Activated T-cell treated with anti-CD3 and anti-CD28 coated beads for 48 hours (primary cell): ENCODE measurements around the gene KCNJ6.
"Not testable (repeated sequence)": the region's sequence is repeated elsewhere in the genome, so short reads cannot be mapped to it uniquely, and the experiment has no call there.

Experiments used
- DNase-seq: peaks from one replicate; pipeline ENCODE4 v3.0.0-alpha.2; 2020; ENCODE audit warnings: low read depth

The KCNJ6 gene

GRCh38 chr21:37675202-37675801, 241.0 kb downstream of the KCNJ6 start:
- peak; percentile 55 for DNase-seq

DNA sequence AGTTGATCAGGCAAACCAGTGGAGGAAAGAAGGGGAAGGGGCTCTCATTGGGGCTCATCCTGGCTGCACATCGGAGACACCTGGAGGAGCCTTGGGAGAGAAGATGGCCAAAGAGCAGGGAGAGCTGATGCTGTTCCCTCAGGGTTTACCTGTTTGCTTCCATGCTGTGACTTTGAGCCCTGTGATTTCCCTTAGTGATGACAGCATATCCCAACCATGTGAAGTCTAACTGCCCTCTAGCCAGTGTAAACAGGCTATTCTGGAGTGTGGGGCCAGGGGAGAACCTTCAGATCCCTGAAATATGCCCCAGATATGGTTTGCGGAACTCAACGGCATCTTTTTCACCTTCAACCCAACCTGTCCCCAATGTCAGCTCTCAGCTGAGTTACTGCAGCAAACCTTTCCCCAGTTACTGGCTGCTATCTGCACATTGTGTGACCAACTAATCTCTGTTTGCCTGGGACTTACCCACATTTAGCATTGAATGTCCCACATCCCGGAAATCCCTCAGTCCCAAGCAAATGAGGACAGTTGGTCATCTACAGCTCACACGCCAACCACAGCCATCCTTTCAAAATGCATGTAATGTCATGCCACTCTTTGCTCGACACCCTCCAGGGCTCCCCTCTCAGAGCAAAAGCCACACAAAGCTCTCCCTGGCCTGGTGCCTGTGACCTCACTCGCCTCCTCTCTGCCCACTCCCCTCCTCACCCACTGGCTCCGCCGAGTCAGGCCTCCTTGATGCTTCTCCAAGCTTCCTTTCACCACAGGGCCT, 242.3 kb downstream of the KCNJ6 start:
- DNase-seq: no peak

GRCh38 chr21:37671381-37671780, 244.9 kb downstream of the KCNJ6 start:
- DNase-seq: no peak

GRCh38 chr21:37670883-37671282, 245.4 kb downstream of the KCNJ6 start:
- DNase-seq: no peak

GRCh38 chr21:37669249-37669648, 247.0 kb downstream of the KCNJ6 start:
- no peak for DNase-seq

GRCh38 chr21:37668462-37669239, 247.6 kb downstream of the KCNJ6 start:
- DNase-seq: no peak

DNA sequence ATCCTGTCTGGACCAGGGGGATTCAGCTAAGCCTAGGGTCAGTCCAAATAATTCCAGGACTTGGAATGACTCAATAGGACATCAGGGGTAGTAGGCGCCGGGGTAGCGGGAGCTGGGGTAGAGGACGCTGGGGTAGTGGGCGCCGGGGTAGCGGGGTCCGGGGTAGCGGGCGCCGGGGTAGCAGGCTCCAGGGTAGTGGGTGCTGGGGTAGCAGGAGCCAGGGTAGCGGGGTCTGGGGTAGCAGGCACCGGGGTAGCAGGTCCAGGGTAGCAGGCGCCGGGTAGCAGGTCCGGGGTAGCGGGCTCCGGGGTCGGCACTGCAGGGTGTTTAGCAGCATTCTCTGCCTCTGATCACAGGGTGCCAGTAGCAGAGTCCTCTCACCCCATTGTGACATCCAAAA, 248.9 kb downstream of the KCNJ6 start:
- no peak for DNase-seq

- no peak for DNase-seq
Measured at GRCh38 chr21:37665230-37666024, 250.8 kb downstream of the KCNJ6 start.

- not testable (repeated sequence) for DNase-seq
Measured at GRCh38 chr21:37662227-37662626, 254.0 kb downstream of the KCNJ6 start.

DNA sequence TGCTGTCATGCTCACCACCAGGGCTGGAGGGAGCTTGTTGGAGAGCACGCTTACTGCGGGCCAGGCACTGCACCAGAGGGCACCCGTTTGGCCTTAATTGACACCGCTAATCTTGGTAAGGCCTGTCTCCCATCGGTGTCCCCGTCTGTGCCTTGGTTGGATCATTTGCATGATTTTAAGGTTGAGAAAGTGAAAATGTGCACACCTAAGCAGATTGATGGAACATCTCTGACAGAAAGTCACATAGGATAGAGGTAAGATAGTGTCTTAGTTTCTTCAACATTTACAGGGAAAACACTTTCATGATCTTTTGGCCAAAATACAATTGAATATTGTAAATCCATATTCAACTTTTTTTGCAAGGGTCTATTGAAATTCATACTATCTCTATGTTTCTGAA, 255.5 kb downstream of the KCNJ6 start:
- DNase-seq: no peak

- no peak for DNase-seq
Measured at GRCh38 chr21:37659874-37660273, 256.4 kb downstream of the KCNJ6 start.

GRCh38 chr21:37658817-37659458, 257.3 kb downstream of the KCNJ6 start:
- DNase-seq: no peak

DNA sequence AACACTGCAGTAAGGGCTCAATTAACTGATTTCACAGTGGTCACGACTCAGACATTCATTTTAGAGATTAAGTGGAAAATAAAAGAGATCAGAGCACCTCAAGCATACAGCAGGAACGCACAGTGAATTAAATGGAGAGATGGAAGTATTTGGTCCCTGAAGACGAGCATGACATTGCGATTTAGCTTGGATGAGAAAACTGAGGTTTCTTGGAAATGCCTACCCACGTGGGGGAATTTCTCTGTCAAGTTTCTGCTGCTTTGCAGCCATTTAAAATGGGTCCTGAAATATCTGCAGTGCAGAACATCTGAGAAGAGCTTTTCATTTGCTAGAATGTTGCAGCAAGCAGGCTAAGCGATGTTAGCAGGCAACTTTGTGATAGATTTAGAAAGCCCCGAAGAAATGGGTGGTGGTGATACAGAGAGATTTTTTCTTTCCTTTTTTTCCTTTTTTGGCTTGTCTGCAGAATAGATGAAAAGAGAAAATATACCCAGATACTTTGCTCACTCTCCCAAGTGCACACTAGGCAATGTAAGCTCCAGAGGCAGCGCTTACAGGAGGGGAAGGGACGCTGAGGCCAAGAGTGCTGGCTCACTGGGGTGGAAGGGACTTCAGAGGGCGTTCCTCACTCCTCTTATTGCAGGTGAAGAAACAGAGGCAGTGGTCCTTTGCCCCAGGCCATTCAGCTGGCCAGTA, 258.0 kb downstream of the KCNJ6 start:
- DNase-seq: no peak

- no peak for DNase-seq
Measured at GRCh38 chr21:37656899-37657298, 259.4 kb downstream of the KCNJ6 start.

DNA sequence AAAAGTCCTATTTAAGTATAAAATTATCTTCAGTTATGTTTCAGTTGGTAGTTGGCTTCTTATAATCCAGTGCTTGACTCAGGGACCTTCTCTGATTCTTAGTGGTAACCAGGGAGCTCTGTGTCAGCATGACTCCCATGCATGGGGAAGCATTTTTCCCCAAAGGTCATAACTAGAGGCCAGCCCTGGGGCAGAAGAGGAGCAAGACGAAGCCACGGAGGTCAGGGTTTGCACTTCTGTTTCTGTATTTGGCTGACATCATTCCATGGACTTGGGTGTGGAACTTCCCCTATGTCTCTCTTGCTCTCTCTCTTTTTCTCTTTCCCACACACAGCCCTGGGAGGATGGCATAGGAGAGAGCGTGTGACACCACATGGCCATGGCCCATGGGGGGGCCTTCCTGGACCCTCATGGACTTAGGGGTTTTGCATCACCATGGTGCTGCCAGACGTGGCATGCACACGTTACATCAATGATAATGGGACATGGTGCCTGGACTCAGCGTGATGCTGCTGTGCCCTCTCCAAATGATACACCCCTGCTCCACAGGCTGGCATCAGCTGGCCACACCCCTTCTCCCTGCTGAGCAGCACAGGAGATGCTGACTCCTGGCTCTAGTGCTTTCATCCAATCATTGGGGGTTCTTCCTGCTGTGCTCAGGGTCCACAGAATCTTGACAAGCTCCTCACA, 260.5 kb downstream of the KCNJ6 start:
- DNase-seq: no peak

- DNase-seq: no peak
Measured at GRCh38 chr21:37654596-37654995, 261.7 kb downstream of the KCNJ6 start.

DNA sequence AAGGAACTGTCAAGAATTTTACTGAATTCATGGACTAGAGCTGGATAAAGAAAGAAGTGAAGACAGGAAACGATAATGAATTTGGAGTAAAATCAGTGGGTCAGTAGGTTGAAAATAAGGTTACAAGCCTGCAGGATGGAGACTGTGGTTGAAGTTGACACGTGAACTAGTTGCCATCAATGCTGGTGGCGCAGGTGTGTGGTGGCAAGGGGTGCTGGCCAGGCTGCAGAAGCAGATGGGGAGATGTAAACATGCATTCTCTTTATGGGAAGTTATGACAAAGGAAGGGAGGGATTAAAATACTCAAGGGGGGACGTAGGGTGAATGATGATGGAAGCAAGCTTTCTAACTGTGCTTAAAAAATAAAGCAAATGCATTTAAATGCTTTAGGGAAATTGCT, 263.1 kb downstream of the KCNJ6 start:
- no peak for DNase-seq

DNA sequence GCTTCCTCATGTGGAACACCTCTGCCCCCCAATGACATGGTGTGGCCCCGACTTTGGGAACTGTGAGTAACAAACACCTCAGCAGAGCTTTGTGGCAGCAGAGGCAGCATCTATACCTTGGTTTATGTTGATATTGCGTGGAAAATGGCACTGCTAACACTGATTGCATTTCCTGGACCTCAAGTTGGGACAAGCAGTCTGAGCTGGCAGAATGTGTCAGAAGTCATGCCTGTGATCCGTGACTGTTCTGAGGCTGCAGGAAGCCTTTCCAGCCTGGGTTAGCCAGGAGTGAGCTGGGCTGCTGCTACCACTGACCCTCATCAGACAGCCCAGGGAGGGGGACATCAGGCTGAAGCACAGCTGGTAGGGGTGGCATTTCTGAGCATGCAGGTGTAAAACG, 268.5 kb downstream of the KCNJ6 start:
- no peak for DNase-seq

- not testable (repeated sequence) for DNase-seq
Measured at GRCh38 chr21:37646761-37647160, 269.5 kb downstream of the KCNJ6 start.

DNA sequence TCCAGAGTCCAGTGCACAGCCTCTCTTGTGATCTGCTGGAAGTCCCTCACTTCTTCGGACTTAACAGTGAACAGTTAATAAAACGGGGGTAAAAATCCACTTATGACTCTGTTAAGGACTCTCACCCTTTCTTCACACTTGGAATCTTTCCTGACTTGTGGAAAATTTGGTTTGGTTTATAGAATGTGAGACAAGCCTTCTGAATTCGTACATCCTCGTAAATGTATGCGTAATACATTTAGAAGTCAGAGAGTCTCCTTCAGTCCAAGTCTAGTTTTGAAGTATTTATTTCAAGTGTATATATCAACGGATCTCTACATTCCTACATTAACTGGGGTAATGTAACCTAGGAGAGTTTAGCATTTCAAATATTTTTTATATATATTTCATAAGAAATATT, 270.4 kb downstream of the KCNJ6 start:
- no peak for DNase-seq

DNA sequence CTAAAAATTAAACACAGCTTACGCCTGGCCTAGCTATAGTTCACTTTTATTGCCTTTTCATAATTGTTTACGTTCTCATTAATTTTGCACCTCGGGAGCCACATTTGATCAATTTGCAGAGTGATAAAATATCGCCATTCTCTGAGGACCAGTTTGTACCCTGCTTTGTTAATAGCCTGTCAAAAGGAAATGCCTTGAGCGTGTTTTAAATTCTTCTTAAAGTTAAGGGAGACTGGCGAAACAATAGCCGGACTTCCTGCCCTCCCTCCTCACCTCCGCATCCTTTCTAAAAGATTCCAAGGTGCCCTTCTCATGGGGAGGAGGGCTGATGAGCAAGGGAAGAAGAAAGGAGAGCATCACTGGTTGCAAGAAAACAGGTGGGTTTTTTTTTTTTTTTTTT, 271.6 kb downstream of the KCNJ6 start:
- DNase-seq: no peak
